Measurements from ENCODE around the gene PAQR8.

DNA sequence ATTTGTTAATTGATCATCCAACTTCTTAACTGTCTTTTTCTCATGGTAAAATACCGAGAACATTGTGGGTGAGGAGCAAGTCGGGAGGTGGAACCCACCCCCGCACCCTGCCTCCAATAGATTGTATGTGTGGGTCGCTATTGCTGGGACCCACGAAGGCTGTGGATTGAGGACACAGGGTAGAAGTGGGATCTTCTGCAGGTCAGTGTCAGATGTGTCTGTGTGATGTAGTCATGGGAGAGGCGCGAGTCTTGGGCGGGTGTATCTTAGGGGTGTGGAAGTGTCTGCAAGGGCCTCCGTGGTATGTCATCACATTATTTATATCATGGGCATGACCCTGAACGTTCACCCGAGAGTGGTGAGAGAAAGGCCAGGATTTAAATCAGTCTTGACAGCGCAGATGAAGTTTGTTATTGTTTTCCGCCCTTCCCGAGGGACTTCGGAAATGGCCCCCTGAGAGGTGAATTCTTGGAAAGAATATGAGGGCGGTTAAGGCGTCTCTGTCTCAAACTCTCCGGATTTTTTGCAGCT, 472 bp upstream of the PAQR8 start:
- TF ChIP-seq, protein P1, sequence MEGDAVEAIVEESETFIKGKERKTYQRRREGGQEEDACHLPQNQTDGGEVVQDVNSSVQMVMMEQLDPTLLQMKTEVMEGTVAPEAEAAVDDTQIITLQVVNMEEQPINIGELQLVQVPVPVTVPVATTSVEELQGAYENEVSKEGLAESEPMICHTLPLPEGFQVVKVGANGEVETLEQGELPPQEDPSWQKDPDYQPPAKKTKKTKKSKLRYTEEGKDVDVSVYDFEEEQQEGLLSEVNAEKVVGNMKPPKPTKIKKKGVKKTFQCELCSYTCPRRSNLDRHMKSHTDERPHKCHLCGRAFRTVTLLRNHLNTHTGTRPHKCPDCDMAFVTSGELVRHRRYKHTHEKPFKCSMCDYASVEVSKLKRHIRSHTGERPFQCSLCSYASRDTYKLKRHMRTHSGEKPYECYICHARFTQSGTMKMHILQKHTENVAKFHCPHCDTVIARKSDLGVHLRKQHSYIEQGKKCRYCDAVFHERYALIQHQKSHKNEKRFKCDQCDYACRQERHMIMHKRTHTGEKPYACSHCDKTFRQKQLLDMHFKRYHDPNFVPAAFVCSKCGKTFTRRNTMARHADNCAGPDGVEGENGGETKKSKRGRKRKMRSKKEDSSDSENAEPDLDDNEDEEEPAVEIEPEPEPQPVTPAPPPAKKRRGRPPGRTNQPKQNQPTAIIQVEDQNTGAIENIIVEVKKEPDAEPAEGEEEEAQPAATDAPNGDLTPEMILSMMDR (IDR thresholded peaks at IDR 0.05; ENCODE audit: low read length): no peak
- no peak for TF ChIP-seq EZH2phosphoT487 (IDR thresholded peaks at IDR 0.05; ENCODE audit: low read length)
